NCI-H2107 treated with DMSO at 0.1 percent for 48 hours (cell line): ENCODE data around the gene ZNF579.
"Not testable (repeated sequence)": the region's sequence is repeated elsewhere in the genome, so short reads cannot be mapped to it uniquely, and the experiment has no call there.

ENCODE experiments used
- DNase-seq: peaks from one replicate; lab custom pipeline; 2025; ENCODE audit not compliant: unreplicated experiment; lab: John Stamatoyannopoulos, UW

Gene ZNF579

DNA sequence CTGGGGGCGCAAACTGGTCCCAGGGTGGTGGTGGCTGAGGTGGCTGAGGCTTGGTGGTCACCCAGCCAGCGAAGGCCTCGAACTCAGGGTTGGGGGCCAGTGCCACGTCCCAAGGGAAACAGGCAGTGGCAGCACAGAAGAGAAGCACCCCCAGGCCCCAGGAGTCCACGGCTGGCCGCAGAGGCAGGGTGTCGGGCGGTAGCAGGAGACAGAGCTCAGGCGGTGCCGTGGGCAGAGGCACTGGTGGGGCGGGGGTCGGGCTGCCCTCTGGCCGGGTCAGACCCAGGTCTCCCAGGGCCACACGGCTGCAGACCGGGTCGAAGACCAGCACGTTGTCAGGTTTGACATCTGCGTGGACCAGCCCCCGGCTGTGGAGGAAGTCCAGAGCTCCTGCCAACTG is 39.6 kb downstream of the ZNF579 start:
- DNase-seq, result no peak

DNA sequence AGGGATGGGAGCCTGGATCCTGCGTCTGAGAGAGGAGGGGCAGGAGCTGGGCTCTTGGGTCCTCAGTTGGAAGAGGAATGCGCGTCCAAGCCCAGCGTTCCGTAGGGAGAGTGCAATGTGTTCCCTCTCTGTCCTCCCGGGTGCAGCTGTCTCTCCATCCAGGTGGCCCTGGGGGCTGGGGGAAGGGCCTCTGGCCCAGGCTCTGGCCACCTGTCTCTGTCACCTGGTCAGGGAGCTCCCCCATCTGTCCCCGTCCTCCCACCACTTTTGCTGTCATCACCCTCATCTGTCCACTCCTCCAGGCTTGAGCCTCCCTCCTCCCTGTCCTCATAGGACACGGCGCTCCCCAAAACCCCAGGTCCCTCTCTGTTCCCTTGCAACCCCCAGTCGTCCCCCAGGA is 40.0 kb downstream of the ZNF579 start:
- DNase-seq, result no peak

DNA sequence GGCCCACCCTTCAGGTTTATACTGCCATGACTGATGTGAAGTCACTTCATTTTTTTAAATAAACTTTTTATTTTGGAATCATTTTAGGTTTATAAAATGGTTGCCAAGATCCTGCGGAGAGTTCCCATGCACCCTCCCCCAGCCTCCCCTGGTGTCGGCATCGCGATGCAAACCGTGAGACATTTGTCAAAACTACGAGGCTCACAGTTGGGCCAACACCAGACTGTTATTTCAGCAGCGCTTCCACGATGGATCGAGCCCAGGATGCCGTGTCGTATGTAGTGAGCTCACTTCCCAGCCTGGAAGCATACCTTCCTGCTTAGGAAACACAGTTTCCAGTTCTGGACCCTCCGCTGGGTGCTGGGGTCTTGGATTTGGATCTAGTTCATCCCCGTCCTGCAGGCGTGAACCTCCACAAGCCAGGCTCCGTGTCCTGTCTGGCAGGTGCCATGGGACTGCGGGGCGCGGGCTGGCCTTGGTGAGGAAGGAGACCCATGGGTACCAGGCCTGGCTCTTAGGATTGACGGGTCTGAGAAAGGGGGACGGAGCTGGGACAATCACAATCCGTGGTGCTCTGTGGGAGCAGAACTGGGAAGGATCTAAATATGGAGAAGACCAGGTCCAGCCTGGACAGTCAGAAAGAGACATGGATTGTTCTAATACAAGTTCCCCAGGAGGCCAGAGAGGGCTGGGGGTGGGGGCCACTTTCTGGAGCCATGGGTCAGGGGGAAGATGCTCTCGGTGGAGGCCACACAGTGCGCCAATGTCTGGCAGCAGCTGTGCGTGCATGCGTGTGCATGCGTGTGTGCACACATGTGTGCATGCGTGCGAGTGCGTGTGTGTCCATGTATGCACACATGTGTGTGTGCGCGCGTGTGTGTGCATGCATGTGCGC is 41.3 kb downstream of the ZNF579 start:
- DNase-seq, result no peak

- DNase-seq, result no peak
Measured at GRCh38 chr19:55538132-55538531, 42.5 kb downstream of the ZNF579 start.

DNA sequence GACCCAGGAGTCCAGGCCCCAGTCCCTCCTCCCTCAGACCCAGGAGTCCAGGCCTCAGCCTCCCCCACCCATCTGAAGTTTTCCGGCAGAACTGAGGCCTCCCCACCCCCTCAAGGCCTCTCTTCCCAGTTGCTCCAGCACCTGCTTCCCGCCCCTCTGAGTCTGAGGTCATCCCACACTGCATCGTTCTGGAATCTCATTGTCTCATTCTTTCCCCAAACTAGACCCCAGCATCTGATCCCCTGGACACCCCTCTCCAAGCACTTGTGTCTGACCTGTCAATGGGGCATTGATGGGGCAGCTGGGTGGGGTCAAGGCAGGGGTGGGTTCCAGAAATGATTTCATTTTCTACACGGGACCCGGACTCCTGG is 42.9 kb downstream of the ZNF579 start:
- DNase-seq, result no peak

GRCh38 chr19:55536951-55537740 is 43.5 kb downstream of the ZNF579 start, which contains the start of gene SBK2:
SBK2 (minus strand) TSS chr19:55537133; CDS start chr19:55536294, 839 bp downstream.
- DNase-seq, result no peak

- no peak for DNase-seq
Measured at GRCh38 chr19:55536366-55536765, 44.3 kb downstream of the ZNF579 start.

DNA sequence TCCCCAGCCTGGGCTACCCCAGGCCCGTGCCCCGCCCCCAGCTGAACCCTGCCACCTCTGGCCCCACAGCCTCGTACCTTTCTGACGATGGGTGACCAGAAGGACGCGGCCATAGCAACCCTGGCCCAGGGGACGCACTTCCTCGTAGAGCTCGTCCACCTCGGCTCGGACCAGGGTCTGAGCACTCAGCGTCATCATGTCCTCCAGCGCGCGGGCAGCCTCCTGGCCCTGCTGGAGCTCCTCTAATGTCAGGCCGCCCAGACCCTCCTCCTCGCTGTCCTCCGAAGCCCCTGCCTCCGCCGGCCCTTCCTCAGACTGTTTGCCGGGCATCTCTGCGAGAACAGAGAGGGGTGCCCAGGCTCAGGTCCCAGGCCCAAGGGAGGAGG is 44.7 kb downstream of the ZNF579 start:
- no peak for DNase-seq

DNA sequence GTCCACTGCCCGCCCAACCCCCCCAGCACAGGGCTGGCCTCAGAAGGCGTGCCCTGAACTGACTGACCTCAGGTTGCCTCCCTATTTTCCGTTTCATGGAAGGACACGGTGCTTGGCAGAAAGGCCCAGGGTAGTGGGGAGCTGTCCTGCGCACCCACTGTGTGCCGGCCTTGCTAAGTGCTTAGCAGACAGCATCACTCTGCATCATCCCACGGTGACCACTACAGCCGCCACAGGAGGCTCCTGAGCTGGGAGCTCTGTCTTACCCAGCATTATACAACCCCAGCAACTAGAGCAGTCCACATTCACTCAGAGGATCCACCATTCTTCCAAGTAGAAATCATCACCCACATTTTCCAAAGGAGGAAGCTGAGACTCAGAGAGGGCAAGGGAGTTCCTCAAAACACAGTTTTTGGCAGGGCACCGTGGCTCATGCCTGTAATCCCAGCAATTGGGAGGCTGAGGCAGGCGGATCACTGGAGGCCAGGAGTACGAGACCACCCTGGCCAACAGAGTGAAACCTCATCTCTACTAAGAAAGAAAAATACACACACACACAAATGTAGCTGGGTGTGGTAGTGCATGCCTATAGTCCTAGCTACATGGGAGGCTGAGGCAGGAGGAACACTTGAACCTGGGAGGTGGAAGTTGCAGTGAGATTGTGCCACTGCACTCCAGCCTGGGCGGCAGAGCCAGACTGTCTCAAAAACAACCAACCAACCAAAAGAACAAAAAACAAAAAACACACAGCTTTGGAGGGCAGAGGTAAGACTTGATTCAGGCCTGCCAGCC is 45.3 kb downstream of the ZNF579 start:
- DNase-seq, result no peak

DNA sequence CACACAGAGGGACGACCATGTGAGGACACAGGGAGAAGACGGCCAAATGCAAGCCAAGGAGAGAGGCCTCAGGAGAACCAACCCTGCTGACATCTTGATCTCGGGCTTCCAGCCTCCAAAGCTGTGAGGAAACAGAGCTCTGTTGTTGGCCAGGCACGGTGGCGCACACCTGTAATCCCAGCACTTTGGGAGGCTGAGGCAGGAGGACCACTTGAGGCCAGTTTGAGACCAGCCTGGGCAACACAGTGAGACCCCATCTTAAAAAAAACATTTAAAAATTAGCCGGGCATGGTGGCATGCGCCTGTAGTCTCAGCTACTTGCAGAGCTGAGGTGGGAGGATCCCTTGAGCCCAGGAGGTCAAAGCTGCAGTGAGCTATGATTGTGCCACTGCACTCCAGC is 46.4 kb downstream of the ZNF579 start:
- not testable (repeated sequence) for DNase-seq

DNA sequence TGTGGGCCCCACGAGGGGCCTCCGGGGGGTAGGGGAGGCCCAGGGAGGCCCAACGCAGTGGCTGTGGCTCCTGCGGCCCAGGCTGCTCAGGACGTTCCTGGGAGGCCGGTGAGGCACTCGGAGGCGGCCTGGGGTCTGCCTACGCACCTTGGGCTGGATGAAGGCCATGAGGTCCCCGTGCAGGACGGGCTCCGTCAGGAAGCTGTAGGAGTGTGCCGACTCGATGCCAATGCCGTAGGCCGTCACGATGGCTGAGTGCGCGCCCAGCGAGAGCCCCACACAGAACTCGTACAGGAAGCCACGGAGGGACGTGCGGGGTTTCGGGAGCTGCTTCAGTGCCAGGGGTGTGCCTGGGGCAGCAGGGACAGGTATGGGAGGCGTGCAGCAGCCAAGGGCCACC is 49.7 kb downstream of the ZNF579 start:
- DNase-seq, result no peak

- DNase-seq, result no peak
Measured at GRCh38 chr19:55529636-55530234, 50.9 kb downstream of the ZNF579 start.

GRCh38 chr19:55528030-55528803 is 52.4 kb downstream of the ZNF579 start:
- DNase-seq, result peak; percentile 51

- DNase-seq, result no peak
Measured at GRCh38 chr19:55527197-55528029, 53.2 kb downstream of the ZNF579 start.
